Right ventricle myocardium superior (tissue), 1 donor: ENCODE data around the gene CIAO2B. TPM values are rescaled to one million over a fixed set of nuclear protein-coding genes. Genes with fewer than 3 reads are reported as not detected.
"Not testable (repeated sequence)": the region's sequence is repeated elsewhere in the genome, so short reads cannot be mapped to it uniquely, and the experiment has no call there.

Experiments
- ATAC-seq: fragments of 200-7000 bp; cut with Tn5 transposase; one replicate; pipeline ENCODE4 v1.9.1; 2020; ENCODE audit warnings: mild to moderate bottlenecking; ENCODE audit not compliant: poor library complexity
- DNase-seq: peaks from one replicate; pipeline ENCODE4 v3.0.0-alpha.2; 2020
- intact Hi-C: fragments of 100-400 bp; cut with DNase I; formaldehyde crosslinking; loops from one replicate; pipeline ENCODE4 v1.11.2; 2022
- total RNA-seq: library from RNA; stranded (reverse); fragmentation: NEBNext Ultra II Directional; extraction: Animal tissue kit (Norgen Biotek cat#: 25700); gene quantifications from one replicate; pipeline ENCODE4 v1.2.1, GENCODE V29; 2021
- donor health status: DM: no; HTN: yes; CAD: no; lungs with severe emphysema.

Gene CIAO2B
- total RNA-seq, 1 donor from 2014 or later = 103 TPM

DNA sequence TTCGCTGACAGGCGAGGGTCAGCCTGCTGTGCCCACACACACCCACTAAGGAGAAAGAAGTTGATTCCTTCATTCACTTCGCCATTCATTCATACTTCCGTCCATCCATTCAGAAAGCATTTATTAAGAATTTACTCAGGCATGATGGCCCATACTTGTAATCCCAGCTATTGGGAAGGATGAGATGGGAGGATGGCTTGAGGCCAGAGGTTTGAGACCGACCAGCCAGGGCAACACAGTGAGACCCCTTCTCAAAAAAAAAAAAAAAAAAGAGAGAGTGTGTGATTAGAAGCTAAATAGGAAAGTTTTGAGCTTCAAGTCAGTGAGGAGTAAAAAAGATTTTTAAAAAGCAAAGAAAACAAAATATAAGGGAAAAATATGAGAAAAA is 9.8 kb upstream of the CIAO2B start:
- ATAC-seq (no peak), DNase-seq (no peak)
- intact Hi-C loops = no loop called here

DNA sequence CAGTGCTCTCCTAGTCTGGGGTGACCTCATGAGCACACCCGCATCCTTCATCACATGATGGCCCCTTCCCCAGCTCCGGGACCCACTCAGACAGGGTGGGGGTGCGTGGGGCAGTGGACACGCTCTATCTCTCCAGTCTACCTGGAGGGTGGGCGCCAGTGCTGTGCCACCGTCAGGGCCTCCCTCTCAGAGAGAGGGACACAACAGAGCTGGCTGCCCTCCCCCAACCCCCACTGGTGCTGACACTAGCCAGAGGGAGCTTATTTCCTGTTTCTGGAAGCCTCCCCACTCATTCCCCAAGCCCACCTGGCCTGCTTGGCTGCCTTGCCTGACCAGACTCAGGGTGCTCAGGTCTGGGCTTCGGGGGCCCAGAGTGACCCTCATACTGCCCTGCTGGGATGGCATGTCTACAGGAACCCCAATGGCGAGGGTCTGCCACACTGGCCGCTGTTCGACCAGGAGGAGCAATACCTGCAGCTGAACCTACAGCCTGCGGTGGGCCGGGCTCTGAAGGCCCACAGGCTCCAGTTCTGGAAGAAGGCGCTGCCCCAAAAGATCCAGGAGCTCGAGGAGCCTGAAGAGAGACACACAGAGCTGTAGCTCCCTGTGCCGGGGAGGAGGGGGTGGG is 9.3 kb upstream of the CIAO2B start:
- intact Hi-C loops = no loop called here
- ATAC-seq (no peak), DNase-seq (no peak)

DNA sequence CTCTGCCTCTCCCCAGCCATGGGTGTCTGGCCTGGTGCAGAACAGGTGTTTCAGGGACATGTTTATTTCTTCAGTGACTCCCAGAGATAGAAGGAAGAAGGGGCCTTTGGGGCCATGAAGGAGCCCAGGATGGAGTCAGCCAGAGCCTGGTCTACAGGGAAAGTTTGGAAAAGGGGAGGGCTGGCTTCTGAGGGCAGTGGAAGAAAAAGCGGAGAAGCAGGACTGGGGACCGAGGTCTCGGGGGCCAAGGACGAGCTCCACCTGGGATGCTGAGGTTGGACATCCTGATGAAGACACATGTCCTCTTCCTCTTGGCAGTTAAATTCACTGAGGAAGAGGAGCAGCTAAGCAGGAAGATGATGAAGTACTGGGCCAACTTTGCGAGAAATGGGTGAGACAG is 8.8 kb upstream of the CIAO2B start:
- intact Hi-C loops = no loop called here
- ATAC-seq (no peak), DNase-seq (peak; percentile 4)

DNA sequence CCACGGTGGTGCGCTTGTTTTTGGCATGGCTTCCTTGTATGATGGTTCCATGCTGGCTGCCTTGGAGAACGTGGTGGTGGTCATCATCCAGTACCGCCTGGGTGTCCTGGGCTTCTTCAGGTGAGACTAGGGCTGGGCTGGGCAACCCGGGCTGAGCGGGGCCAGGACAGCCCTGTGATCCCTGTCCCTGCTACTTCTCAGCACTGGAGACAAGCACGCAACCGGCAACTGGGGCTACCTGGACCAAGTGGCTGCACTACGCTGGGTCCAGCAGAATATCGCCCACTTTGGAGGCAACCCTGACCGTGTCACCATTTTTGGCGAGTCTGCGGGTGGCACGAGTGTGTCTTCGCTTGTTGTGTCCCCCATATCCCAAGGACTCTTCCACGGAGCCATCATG is 6.0 kb upstream of the CIAO2B start:
- ATAC-seq (no peak), DNase-seq (no peak)
- intact Hi-C loops = no loop called here

DNA sequence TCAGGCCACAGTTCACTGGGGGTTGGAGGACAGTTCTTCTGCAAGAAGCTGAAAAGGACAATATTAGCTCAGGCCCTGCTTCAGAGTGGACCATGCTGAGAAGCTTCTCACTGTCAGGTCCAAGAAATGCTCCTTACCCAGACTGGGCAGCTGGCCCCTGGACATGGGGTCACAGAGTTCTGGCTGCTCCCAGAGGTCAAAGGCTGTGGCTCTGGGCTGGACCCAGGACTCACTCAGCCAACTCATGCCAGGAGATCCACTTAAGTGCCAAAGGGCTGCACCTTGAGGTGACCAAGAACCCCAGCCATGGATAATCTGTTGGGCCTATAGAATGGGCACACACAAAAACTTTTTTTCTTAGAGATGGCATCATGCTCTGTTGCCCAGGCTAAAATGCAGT is 5.2 kb upstream of the CIAO2B start:
- ATAC-seq (no peak), DNase-seq (no peak)
- intact Hi-C loops = loop anchor here (5.0 kb wide), 1 partner anchor 37 kb away; no protein-coding TSS in a partner anchor

DNA sequence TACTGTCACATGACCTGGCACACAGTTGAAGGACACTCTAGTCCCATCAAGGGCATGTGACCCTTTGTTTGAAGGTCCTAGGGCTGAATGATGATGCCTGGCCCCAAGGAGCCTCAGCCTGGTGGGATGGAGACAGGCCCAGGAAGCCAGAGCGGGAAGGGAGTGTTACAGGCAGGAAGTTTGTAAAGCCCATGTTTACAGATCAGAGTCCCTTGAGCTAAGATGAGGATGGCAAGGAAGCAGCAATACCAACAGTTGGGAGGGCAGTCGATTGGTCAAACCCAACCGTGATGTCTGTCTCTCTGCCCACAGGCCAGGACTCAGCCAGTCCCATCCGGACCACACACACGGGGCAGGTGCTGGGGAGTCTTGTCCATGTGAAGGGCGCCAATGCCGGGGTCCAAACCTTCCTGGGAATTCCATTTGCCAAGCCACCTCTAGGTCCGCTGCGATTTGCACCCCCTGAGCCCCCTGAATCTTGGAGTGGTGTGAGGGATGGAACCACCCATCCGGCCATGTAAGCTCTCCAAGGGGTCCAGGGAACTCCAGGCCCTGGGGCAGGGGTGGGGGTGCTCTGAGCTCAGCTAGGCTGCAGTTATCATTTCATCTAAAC is 3.6 kb upstream of the CIAO2B start:
- DNase-seq (no peak), ATAC-seq (no peak)
- intact Hi-C loops = loop anchor here (5.0 kb wide), 1 partner anchor 36 kb away; no protein-coding TSS in a partner anchor

DNA sequence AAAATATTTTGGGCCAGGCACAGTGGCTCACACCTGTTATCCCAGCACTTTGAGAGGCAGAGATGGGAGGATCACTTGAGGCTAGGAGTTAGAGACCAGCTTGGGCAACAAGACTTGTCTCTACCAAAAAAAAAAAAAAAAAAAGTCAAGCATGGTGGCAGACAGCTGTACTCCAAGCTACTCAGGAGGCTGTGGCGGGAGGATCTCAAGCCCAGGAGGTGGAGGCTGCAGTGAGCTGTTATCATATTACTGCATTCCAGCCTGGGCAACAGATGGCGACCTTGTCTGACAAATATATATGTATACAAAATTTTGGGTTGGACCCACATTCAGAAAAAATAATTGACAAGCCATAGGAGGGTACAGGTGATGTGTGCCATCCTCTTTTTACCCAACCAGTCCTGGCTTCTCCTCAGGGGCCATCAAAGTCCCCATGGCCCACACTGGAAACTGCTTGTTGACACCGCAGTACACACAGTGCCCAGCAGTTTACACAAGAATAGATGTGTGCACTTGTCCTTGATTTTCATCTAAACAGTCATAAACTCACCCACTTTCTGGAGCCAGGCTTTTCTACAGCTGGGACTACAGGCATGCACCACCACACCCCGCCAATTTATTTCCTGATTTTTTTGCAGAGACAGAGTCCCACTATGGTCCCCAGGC is 2.8 kb upstream of the CIAO2B start:
- ATAC-seq (no peak), DNase-seq (no peak)
- intact Hi-C loops = loop anchor here (5.0 kb wide), 1 partner anchor 35 kb away; no protein-coding TSS in a partner anchor

DNA sequence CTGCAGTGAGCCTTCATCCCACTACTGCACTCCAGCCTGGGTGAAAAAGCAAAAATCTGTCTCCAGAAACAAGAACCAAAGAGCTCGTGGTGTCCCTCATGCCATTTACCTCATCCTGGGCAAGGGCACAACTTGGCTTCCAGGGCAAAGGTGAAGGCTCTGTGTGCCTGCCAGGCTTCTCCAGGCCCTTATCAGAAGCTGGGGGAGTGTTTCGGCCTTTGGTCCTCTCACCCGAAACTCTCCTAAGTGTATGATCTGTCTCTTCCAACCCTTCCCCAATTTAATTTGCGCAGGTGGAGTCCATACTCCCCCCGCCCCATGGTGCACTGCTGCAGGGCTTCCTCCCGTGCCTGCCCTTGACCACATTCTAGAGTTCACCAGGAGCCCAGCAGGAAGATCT is 2.3 kb upstream of the CIAO2B start:
- intact Hi-C loops = loop anchor here (5.0 kb wide), 1 partner anchor 34 kb away; no protein-coding TSS in a partner anchor
- ATAC-seq (peak; percentile 53), DNase-seq (no peak)

DNA sequence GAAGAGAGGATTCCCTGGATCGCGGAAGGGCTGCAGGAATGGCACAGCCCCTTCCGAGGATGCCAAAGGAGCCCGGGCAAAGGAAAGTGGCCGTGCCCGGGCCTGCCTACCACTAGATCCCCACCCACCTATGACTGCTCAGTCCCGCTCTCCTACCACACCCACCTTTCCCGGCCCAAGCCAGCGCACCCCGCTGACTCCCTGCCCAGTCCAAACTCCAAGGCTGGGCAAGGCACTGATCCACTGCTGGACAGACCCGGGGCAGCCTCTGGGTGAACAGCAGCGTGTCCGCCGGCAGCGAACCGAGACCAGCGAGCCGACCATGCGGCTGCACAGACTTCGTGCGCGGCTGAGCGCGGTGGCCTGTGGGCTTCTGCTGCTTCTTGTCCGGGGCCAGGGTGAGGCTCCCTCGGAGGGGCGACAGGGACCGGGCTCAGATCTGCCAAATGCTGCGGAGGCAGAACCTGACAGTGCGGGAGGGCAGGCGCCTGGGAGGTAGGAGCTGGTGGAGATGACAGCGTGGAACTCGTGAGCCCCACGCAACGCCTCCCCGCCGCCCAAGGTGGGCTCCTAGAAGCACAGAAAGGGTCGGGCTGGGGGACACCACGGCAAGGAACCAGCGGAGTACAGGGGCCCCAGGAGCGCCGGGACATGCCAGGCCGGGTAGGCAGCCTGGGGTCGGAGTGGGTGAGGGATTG is 1.3 kb upstream of the CIAO2B start, which contains the start of gene CES2:
CES2 (plus strand) TSS at position 203 of the 698 bp plus-strand sequence; CDS start at position 323, 120 bp downstream.
- ATAC-seq (peak; percentile 77), DNase-seq (peak; percentile 78)
- intact Hi-C loops = loop anchor here (5.0 kb wide), 1 partner anchor 33 kb away; no protein-coding TSS in a partner anchor

DNA sequence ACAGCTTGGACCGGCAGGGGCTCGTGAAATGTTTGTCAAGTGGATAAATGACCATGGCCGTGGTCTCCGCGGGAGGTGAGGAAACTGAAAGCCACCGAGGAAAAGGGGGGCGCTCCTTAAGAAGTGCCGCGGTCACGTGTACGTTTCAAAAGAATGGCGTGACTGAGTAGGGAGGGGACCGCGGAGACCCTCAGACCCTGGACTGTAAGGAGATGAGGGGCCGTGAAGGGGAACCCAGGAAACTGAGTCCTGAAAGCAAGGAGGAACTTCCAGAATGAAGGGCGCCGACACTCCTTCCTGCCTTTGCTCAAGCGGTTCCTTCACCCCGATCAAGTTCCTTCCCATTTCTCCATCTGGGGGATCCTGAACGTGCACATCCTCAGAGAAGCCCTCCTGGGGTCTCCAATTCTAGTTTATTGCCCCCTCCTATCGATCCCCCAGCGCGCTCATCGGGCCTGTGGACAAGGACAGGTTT is 674 bp upstream of the CIAO2B start:
- not testable (repeated sequence) for DNase-seq, ATAC-seq
- intact Hi-C loops = loop anchor here (5.0 kb wide), 1 partner anchor 33 kb away; no protein-coding TSS in a partner anchor

DNA sequence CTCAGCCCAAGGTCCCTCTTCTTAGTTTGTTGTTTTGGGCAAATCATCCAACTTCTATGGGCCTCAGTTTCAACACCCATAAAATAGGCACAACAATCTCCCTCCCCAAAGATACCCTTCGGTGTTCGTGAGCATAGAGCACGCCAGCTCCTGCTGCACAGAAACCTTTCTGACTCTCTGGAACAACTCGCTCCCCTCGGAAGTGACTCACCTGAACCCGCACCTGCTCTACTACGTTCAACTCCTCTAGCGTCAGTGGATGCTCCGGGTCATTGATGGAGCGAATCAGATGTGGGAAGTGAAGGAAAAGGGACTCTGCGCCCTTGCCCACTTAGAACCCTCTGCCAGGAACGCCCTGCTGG is 445 bp downstream of the CIAO2B start:
- DNase-seq (no peak), ATAC-seq (no peak)
- intact Hi-C loops = no loop called here

DNA sequence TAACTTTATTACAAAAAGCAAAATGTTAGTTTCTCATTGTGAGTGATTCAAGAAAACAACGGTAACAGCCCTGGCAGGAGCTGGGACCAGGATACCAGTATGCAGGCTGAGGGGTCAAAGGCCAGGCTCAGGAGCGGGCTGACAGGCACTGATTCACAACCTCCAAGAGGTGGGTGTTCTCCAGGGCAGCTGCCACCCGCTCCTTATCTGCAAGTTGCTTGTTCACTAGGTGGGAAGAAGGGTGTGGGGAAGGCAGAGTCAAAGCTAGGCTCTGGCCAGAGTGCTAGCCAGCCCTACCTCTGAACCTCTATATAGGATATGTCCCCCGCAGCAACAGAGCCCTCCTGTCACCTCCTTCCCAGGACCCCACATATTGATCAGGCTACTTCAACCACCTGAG is 2.1 kb downstream of the CIAO2B start:
- no peak for DNase-seq
- intact Hi-C loops = no loop called here
- no peak for ATAC-seq

DNA sequence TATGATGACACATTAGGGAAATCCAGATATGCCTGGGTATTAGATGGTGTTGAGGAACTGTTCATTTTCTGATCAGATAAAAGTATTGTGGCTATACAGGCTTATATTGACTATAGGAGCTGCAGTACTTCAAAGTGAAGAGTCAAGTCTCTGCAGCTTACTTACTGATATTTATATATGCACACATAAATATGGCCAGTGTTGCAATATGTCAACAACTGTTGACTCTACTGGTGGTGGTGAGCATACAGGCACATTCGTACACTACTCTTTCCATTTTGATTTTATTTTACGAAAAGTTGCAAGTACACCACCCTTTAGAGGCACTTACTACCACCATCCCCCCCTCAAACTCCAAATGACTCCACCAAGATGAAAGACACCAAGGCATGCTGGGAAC is 2.5 kb downstream of the CIAO2B start:
- DNase-seq (no peak), ATAC-seq (no peak)
- intact Hi-C loops = no loop called here

DNA sequence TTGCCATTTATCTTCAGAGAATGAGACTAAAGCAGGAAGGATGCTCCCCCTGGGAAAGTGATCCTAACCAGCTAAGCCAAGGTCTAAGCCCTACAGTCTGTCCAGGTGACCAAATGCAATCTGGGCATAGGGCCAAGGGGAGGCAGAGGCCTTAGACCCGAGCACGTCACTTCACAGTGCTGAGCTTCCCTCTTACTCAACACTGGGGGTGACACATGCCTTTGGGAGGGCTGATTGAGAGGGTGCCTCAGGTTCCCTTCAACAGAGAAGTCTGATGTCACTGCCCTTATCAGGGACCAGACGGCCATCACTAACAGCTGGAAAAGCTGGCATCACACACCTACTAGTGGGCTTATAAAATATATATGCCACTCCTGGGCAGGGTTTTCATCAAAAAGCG is 4.0 kb downstream of the CIAO2B start:
- intact Hi-C loops = no loop called here
- DNase-seq (peak; percentile 26), ATAC-seq (no peak)

DNA sequence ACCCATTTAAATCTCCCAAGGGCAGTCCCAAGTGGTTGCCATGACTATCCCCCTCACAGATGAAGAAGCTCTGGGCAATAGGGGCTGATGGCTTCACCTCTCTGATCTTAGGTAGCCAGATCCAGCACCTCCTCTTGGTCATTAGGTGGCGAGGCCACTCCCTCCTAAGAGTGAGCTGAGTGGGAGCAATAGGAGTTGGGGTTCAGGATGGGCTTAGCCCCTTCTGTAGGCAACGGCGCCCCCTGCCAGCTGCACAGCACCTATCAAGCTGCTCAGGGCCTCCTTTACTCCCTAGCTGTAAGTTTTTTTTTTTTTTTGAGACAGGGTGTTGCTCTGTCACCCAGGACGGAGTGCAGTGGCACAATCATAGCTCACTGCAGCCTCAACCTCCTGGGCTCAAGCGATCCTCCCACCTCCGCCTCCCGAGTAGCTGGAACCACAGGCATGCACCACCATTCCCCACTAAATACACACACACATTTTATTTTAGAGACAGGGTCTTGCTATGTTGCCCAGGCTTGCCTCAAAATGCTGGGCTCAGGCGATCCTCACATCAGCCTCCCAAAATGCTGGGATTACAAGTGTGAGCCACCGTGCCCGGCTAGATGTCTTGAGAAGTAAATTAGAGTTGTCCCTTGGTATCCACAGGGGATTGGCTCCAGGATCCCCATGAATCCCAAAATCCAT is 5.4 kb downstream of the CIAO2B start:
- no peak for ATAC-seq
- intact Hi-C loops = no loop called here
- no peak for DNase-seq

DNA sequence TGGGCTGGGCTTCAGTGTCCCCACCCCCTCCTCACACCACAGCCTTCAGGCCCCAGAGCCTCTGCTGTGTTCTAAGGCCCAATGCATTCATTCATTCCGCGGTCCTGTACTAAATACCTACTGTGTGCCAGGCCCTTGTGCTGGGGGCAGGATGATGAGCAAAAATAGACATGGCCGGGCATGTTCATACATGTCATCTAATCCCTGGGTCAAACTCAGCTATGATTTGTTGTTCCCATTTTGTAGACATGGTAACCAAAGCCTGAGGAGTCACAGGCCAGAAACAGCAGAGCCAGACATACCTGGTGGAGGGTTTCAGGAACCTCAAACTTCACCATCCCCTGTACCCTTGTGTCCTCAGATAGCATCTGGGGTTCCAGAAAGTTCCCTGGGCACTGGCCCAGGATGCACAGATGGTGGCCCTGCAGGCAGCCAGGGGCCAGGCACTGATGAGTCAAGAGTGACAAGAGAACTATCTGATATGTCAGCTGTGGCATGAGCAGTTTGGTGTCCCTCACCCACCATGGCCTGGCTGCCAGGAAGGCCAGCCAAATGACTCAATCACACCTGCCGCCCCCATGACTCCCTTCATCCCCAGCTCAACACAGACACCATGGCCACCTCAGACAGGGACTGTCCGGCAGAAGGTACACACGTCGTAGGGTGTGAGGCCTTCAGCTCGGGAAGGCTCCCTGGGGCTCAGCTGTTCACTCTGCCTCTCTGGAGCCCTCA is 6.1 kb downstream of the CIAO2B start:
- DNase-seq (no peak), ATAC-seq (no peak)
- intact Hi-C loops = no loop called here

DNA sequence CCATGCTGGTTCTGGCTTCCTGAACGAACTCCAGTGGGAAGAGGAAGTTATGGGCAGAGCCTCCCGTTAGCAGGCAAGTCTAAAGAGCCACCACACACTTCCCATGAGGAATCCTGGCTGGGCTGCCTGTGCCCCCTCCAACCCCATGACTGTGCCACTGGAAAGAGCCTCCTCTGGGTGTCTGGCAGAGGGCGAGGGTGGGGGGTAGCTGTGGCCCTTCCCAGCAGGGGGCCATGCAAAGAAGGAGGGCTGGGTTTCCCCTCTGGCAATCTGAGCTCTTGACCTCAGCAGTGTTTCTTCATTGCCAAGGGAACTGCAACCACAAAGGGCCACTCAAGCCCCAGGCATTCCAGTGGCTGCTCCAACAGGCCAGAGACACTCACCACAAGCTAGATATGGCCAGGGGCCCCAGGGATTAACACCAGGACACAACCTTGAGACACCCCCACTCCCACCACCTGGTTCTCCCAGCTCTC is 7.2 kb downstream of the CIAO2B start:
- ATAC-seq (peak; percentile 10), DNase-seq (no peak)
- intact Hi-C loops = no loop called here
